Lung (tissue), 12 donors: Measurements from ENCODE around the gene GFAP. TPM values are rescaled to one million over a fixed set of nuclear protein-coding genes. Genes with fewer than 3 reads are reported as not detected.

Source experiments
- ATAC-seq: fragments of 200-7000 bp; cut with Tn5 transposase; one replicate; pipeline ENCODE4 v1.9.1; 2020; ENCODE audit warnings: moderate number of reproducible peaks; ENCODE audit not compliant: insufficient read depth, low FRiP score
- DNase-seq, 3 donors: peaks; one replicate each; pipeline ENCODE4 v3.0.0-alpha.2; 2013 to 2017
- H3K27ac ChIP-seq, 2 donors: one replicate each; pipeline ENCODE4 v1.5.1; 2013; ENCODE audit warnings: mild to moderate bottlenecking in 2 of 2, moderate library complexity in 2 of 2, control low read depth in 1 of 2, inconsistent platforms in 1 of 2, low read depth in 1 of 2, low read length in 1 of 2
- H3K27me3 ChIP-seq, 3 donors: one replicate each; pipeline ENCODE4 v1.5.1; 2013; ENCODE audit warnings: low read length in 2 of 3; ENCODE audit not compliant: control insufficient read depth in 3 of 3, insufficient read depth in 3 of 3
- H3K36me3 ChIP-seq, 4 donors: one replicate each; pipeline ENCODE4 v1.5.1; 2013; ENCODE audit warnings: low read length in 4 of 4, mild to moderate bottlenecking in 1 of 4, moderate library complexity in 1 of 4; ENCODE audit not compliant: control insufficient read depth in 4 of 4, insufficient read depth in 4 of 4
- H3K4me1 ChIP-seq, 5 donors: one replicate each; pipeline ENCODE4 v1.5.1; 2013; ENCODE audit warnings: low read length in 5 of 5, mild to moderate bottlenecking in 2 of 5, moderate library complexity in 1 of 5; ENCODE audit not compliant: control insufficient read depth in 5 of 5, insufficient read depth in 5 of 5
- H3K4me3 ChIP-seq: one replicate; pipeline ENCODE4 v1.5.1; 2013; ENCODE audit warnings: mild to moderate bottlenecking, control low read depth, moderate library complexity
- H3K9ac ChIP-seq, 2 donors: one replicate each; pipeline ENCODE4 v1.5.1; 2013; ENCODE audit warnings: low read length in 2 of 2, control low read depth in 1 of 2; ENCODE audit not compliant: insufficient read depth in 1 of 2
- H3K9me3 ChIP-seq, 4 donors: one replicate each; pipeline ENCODE4 v1.5.1; 2013; ENCODE audit warnings: low read length in 3 of 4, mild to moderate bottlenecking in 1 of 4, moderate library complexity in 1 of 4; ENCODE audit not compliant: control insufficient read depth in 4 of 4, insufficient read depth in 3 of 4
- WGBS, 2 donors: extraction: QIAGEN DNeasy Blood & Tissue Kit; methylation state at CpG; one replicate each; pipeline ENCODE4 v1.1.7; 2013; 5-methylcytosine and 5-hydroxymethylcytosine counted together
- polyA plus RNA-seq, 2 donors: library from polyadenylated mRNA; stranded (reverse); fragments of 200-250 nt; gene quantifications; one replicate each; pipeline ENCODE4 v1.2.1, GENCODE V29; 2013
- total RNA-seq, 2 donors: library from RNA; depleted of rRNA in 1 of 2; stranded (reverse); fragments of >200 nt in 1 of 2; gene quantifications; one replicate each; pipeline ENCODE4 v1.2.1, GENCODE V29; 2014 to 2021
- TF ChIP-seq, protein P1 (sequence below): IDR thresholded peaks from 2 replicates; pipeline ENCODE4 v1.5.1; 2012; ENCODE audit warnings: mild to moderate bottlenecking; ENCODE audit errors: control extremely low read depth, extremely low read depth
- donor health status: control.
- donor health status: control.
- donor health status: Bipolar disorder and iron deficiency.
- donor health status: healthy.
- donor health status: DM: yes; HTN: yes; CAD: no.

Gene GFAP
- total and polyA plus RNA-seq, 4 donors, result 0.25 to 0.88 (median 0.34) TPM

DNA sequence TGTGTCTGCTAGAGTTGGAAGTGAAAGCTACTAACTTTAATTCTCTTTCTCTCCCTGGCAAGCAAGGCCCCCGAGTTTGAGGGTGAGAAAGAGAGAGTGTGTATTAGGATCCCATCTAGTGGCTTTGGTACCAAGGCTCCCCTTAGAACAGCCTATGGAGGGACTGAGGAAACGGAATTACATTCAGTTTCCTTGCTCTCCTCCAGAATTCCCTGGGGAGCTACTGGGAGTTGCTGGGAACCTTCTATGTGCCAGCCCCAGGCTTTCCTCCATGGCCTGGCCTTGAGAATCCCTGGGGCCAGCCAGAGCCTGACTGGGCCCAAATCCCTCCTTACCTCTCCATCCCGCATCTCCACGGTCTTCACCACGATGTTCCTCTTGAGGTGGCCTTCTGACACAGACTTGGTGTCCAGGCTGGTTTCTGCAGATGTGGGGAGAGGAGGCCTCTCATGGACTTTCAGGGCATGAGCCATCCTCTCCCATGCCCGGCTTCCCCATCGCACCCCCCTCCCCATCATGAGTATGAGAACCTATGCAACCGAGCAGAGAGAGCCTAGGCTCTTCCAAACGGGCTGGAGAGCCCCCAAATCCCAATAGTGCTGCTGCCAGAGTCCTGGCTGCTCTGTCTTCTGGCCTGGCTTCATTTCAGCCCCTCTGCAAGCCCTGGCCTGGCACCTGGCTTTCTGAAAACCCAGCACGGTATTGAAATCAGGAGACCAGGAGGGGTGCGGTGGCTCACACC, 7.4 kb downstream of the GFAP start:
- DNase-seq, result no peak
- Histone ChIP-seq H3K27ac (no peak overlapping the region), H3K4me3 (no peak overlapping the region), H3K27me3 (peaks cover 0 to 14% (median 11%) of the 10 kb centered on the region in 3 donors), H3K4me1 (peaks cover 0 to 9% (median 0%) of the 10 kb centered on the region in 5 donors), H3K36me3 (no peaks in the 10 kb centered on the region), H3K9ac (no peak overlapping the region), H3K9me3 (peaks cover 0 to 2% (median 0%) of the 10 kb centered on the region in 4 donors)
- ATAC-seq, result no peak
- TF ChIP-seq, protein P1, sequence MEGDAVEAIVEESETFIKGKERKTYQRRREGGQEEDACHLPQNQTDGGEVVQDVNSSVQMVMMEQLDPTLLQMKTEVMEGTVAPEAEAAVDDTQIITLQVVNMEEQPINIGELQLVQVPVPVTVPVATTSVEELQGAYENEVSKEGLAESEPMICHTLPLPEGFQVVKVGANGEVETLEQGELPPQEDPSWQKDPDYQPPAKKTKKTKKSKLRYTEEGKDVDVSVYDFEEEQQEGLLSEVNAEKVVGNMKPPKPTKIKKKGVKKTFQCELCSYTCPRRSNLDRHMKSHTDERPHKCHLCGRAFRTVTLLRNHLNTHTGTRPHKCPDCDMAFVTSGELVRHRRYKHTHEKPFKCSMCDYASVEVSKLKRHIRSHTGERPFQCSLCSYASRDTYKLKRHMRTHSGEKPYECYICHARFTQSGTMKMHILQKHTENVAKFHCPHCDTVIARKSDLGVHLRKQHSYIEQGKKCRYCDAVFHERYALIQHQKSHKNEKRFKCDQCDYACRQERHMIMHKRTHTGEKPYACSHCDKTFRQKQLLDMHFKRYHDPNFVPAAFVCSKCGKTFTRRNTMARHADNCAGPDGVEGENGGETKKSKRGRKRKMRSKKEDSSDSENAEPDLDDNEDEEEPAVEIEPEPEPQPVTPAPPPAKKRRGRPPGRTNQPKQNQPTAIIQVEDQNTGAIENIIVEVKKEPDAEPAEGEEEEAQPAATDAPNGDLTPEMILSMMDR, result no peak
- WGBS, 2 donors, result 84 to 93% methylated on average over 11 of the region's 11 CpGs

DNA sequence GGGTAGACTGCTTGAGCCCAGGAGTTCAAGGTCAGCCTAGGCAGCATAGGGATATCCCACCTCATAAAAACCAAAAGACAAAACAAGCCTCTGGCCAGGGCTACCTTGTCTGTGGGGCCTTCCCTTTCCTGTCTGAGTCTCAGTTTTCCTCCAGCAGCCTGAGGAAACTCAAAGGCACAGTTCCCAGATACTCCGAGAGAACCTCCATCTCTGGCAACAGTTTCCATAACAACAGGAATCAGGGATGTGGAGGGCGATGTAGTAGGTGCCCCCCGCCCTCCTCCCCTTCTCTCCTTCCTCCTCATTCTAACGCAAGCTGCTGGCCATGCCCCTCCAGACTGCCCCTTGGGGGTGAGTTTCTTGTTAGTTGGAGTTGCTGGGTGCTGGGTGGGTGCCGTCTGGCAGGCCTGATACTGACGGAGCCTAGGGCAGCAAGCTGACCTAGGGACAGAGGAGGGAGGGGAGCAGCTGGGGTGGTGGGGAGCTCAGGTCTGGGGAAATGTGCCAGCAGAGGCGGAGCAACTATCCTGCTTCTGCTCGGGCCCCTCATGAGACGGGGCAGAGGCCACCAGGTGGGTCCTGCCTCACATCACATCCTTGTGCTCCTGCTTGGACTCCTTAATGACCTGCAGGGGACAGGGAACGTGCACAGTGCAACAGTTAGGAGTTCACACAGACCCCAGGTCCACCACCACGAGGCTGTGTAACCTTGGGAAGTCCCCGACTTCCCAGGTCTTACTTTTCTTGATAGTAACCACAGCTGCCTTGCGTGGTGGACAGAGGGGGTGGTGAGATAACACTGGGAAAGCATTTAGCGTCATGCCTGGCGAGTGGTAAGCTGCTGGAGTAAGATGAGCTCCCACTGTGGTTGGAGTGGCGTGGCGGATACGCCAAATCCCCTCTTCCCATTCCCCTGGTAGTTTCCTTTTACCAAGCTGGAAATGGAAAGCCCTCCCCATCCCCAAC, 8.3 kb downstream of the GFAP start:
- Histone ChIP-seq H3K9ac (no peak overlapping the region), H3K27ac (no peak overlapping the region), H3K27me3 (peaks cover 0 to 12% (median 9%) of the 10 kb centered on the region in 3 donors), H3K9me3 (peaks cover 0 to 2% (median 0%) of the 10 kb centered on the region in 4 donors), H3K36me3 (no peaks in the 10 kb centered on the region), H3K4me3 (no peak overlapping the region), H3K4me1 (peaks cover 0 to 9% (median 0%) of the 10 kb centered on the region in 5 donors)
- ATAC-seq, result no peak
- WGBS, 2 donors, result 64 to 75% methylated on average over 18 of the region's 18 CpGs
- DNase-seq, result no peak
- TF ChIP-seq, protein P1, result no peak

DNA sequence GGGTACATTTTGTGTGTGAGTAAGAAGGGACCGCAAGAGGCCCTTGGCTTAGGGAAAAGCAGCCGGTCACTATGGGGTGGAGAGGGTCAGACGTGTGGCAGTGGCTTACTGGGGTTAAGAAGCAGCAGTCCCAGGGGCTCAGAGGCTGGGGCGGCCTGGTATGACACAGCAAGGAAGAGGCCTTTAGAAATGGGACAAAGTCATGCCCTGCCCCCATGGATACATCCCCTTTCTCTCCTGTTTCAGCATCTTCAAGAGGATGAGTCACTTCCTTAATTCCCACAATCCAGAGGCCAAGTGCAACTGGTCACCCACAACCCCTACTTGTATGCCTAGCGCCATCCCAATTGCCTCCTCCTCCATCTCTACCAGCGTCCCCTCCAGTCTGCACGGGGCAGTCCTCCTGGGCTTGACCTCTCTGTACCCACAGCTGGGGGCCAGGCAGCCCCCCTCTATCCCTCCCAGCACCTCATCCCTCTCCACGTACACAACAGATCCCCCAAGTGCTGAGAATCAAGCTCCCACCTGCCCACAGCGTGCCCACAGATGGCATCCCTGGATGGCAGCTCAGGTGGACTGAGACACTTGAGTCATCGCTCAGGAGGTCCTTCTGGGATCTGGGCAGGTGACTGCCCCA, 9.2 kb downstream of the GFAP start:
- Histone ChIP-seq H3K4me1 (peaks cover 0 to 2% (median 0%) of the 10 kb centered on the region in 5 donors), H3K27me3 (peaks cover 0 to 6% (median 6%) of the 10 kb centered on the region in 3 donors), H3K36me3 (no peaks in the 10 kb centered on the region), H3K27ac (no peak overlapping the region), H3K4me3 (no peak overlapping the region), H3K9ac (no peak overlapping the region), H3K9me3 (no peaks in the 10 kb centered on the region)
- TF ChIP-seq, protein P1, result no peak
- WGBS, 2 donors, result 67 to 72% methylated on average over 10 of the region's 10 CpGs
- no peak for DNase-seq
- ATAC-seq, result peak; percentile 71
